ENCODE measurements around the gene THOP1.
"Not testable (repeated sequence)": the region's sequence is repeated elsewhere in the genome, so short reads cannot be mapped to it uniquely, and the experiment has no call there.

THOP1 gene

GRCh38 chr19:2791440-2791839, 6.1 kb downstream of the THOP1 start:
- no peaks in the 10 kb centered on the region for H3K27me3 ChIP-seq (ENCODE audit: insufficient read depth, poor library complexity, severe bottlenecking)
- no peak for DNase-seq (ENCODE audit: low read depth in 1 of 2, low spot score in 1 of 2)
- TF ChIP-seq SPI1 (IDR thresholded peaks at IDR 0.05; ENCODE audit: borderline replicate concordance, low read depth), result no peak
- H3K27ac ChIP-seq (replicated peaks), result no peak overlapping the region
- H3K4me3 ChIP-seq (replicated peaks; ENCODE audit: insufficient read depth, low read length), result no peak overlapping the region

DNA sequence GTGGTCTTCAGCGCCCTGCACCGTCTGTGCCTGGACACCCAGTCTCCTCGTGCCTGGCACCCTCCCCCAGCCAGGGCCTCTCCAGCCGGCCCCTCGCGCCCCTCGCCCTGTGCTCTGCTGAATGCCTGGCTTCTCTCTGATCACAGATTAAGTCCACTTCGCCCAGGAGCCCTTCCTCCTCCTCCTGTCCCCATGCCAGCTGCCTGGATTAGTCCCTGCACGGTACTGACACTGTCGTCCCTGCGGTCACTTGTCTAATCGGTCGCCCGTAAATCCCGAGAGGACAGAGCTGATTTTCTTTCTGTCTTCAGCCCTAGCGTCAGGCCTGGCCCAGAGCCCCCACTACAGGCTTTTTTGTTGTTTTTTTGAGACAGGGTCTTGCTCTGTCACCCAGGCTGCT, 6.6 kb downstream of the THOP1 start:
- Histone ChIP-seq H3K27me3 (ENCODE audit: insufficient read depth, poor library complexity, severe bottlenecking) (no peaks in the 10 kb centered on the region), H3K27ac (replicated peaks) (no peak overlapping the region), H3K4me3 (replicated peaks; ENCODE audit: insufficient read depth, low read length) (no peak overlapping the region)
- DNase-seq (ENCODE audit: low read depth in 1 of 2, low spot score in 1 of 2), result no peak
- TF ChIP-seq GABPA (IDR thresholded peaks at IDR 0.05; ENCODE audit: low read depth) (no peak), SPI1 (IDR thresholded peaks at IDR 0.05; ENCODE audit: borderline replicate concordance, low read depth) (no peak), POLR2AphosphoS5 (IDR thresholded peaks at IDR 0.05; ENCODE audit: low read depth) (no peak)
- TF ChIP-seq, protein P1, sequence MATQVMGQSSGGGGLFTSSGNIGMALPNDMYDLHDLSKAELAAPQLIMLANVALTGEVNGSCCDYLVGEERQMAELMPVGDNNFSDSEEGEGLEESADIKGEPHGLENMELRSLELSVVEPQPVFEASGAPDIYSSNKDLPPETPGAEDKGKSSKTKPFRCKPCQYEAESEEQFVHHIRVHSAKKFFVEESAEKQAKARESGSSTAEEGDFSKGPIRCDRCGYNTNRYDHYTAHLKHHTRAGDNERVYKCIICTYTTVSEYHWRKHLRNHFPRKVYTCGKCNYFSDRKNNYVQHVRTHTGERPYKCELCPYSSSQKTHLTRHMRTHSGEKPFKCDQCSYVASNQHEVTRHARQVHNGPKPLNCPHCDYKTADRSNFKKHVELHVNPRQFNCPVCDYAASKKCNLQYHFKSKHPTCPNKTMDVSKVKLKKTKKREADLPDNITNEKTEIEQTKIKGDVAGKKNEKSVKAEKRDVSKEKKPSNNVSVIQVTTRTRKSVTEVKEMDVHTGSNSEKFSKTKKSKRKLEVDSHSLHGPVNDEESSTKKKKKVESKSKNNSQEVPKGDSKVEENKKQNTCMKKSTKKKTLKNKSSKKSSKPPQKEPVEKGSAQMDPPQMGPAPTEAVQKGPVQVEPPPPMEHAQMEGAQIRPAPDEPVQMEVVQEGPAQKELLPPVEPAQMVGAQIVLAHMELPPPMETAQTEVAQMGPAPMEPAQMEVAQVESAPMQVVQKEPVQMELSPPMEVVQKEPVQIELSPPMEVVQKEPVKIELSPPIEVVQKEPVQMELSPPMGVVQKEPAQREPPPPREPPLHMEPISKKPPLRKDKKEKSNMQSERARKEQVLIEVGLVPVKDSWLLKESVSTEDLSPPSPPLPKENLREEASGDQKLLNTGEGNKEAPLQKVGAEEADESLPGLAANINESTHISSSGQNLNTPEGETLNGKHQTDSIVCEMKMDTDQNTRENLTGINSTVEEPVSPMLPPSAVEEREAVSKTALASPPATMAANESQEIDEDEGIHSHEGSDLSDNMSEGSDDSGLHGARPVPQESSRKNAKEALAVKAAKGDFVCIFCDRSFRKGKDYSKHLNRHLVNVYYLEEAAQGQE (IDR thresholded peaks at IDR 0.05; ENCODE audit: insufficient replicate concordance, low read depth), result no peak
- TF ChIP-seq, protein P2, sequence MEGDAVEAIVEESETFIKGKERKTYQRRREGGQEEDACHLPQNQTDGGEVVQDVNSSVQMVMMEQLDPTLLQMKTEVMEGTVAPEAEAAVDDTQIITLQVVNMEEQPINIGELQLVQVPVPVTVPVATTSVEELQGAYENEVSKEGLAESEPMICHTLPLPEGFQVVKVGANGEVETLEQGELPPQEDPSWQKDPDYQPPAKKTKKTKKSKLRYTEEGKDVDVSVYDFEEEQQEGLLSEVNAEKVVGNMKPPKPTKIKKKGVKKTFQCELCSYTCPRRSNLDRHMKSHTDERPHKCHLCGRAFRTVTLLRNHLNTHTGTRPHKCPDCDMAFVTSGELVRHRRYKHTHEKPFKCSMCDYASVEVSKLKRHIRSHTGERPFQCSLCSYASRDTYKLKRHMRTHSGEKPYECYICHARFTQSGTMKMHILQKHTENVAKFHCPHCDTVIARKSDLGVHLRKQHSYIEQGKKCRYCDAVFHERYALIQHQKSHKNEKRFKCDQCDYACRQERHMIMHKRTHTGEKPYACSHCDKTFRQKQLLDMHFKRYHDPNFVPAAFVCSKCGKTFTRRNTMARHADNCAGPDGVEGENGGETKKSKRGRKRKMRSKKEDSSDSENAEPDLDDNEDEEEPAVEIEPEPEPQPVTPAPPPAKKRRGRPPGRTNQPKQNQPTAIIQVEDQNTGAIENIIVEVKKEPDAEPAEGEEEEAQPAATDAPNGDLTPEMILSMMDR (IDR thresholded peaks at IDR 0.05; ENCODE audit: insufficient read depth, low read length), result no peak

DNA sequence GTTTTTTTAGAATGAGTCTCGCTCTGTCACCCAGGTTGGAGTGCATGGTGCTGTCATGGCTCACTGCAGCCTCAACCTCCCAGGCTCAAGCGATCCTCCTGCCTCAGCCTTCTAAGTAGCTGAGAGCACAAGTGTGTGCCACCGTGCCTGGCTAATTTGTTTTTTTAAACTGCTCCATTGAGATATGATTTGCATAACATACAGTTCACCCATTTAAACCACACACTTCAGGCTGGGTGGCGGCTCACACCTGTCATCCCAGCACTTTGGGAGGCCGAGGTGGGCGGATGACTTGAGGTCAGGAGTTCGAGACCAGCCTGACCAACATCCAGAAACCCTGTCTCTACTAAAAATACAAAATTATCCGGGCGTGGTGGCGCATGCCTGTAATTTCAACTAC, 7.4 kb downstream of the THOP1 start:
- not testable (repeated sequence) for DNase-seq (ENCODE audit: low read depth in 1 of 2, low spot score in 1 of 2); H3K4me3 ChIP-seq (replicated peaks; ENCODE audit: insufficient read depth, low read length); H3K27ac ChIP-seq (replicated peaks); H3K27me3 ChIP-seq (ENCODE audit: insufficient read depth, poor library complexity, severe bottlenecking)

GRCh38 chr19:2793126-2793525, 7.8 kb downstream of the THOP1 start:
- no peak for TF ChIP-seq POLR2AphosphoS5 (IDR thresholded peaks at IDR 0.05; ENCODE audit: low read depth)
- TF ChIP-seq, protein P2 (IDR thresholded peaks at IDR 0.05; ENCODE audit: insufficient read depth, low read length), result no peak
- no peak for TF ChIP-seq SPI1 (IDR thresholded peaks at IDR 0.05; ENCODE audit: borderline replicate concordance, low read depth)
- no peak for TF ChIP-seq GABPA (IDR thresholded peaks at IDR 0.05; ENCODE audit: low read depth)
- TF ChIP-seq, protein P1 (IDR thresholded peaks at IDR 0.05; ENCODE audit: insufficient replicate concordance, low read depth), result no peak
- H3K27ac ChIP-seq (replicated peaks), result no peak overlapping the region
- no peak for DNase-seq (ENCODE audit: low read depth in 1 of 2, low spot score in 1 of 2)
- no peak overlapping the region for H3K4me3 ChIP-seq (replicated peaks; ENCODE audit: insufficient read depth, low read length)
- H3K27me3 ChIP-seq (ENCODE audit: insufficient read depth, poor library complexity, severe bottlenecking), result no peaks in the 10 kb centered on the region

DNA sequence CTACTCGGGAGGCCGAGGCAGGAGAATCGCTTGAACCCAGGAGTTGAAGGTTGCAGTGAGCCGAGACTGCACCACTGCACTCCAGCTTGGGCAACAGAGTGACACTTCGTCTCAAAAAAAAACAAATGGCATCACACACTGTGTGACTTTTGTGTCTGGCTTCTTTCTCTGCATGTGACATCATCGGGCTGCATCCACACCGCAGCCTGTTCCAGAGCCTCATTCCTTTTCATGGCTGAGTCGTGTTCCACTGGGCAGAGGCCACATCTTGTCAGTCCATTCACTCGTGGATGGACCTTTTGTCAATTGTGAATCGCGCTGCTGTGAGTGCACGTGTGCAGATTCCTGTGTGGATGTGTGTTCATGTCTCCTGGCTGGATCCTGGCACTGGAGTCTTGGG, 8.3 kb downstream of the THOP1 start:
- TF ChIP-seq GABPA (IDR thresholded peaks at IDR 0.05; ENCODE audit: low read depth), result no peak
- TF ChIP-seq, protein P2 (IDR thresholded peaks at IDR 0.05; ENCODE audit: insufficient read depth, low read length), result no peak
- no peak for TF ChIP-seq POLR2AphosphoS5 (IDR thresholded peaks at IDR 0.05; ENCODE audit: low read depth)
- no peak for TF ChIP-seq SPI1 (IDR thresholded peaks at IDR 0.05; ENCODE audit: borderline replicate concordance, low read depth)
- TF ChIP-seq, protein P1 (IDR thresholded peaks at IDR 0.05; ENCODE audit: insufficient replicate concordance, low read depth), result no peak
- no peaks in the 10 kb centered on the region for H3K27me3 ChIP-seq (ENCODE audit: insufficient read depth, poor library complexity, severe bottlenecking)
- no peak overlapping the region for H3K27ac ChIP-seq (replicated peaks)
- DNase-seq (ENCODE audit: low read depth in 1 of 2, low spot score in 1 of 2), result no peak
- no peak overlapping the region for H3K4me3 ChIP-seq (replicated peaks; ENCODE audit: insufficient read depth, low read length)

Measured in HL-60 (cell line).